NCI-H226 (cell line): ENCODE data around the gene GBE1.
"Not testable (repeated sequence)": the region's sequence is repeated elsewhere in the genome, so short reads cannot be mapped to it uniquely, and the experiment has no call there.

ENCODE experiments used
- DNase-seq: peaks from one replicate; pipeline ENCODE4 v3.0.0-alpha.2; 2015

GBE1 gene

GRCh38 chr3:81516042-81516441 is 245.4 kb downstream of the GBE1 start:
- DNase-seq, result no peak

- no peak for DNase-seq
These were observed 247.9 kb downstream of the GBE1 start for GRCh38 chr3:81513591-81513990.

GRCh38 chr3:81503026-81503425 is 258.4 kb downstream of the GBE1 start:
- DNase-seq, result no peak

GRCh38 chr3:81502236-81502635 is 259.2 kb downstream of the GBE1 start:
- DNase-seq, result no peak

GRCh38 chr3:81500039-81500438 is 261.4 kb downstream of the GBE1 start:
- no peak for DNase-seq

- DNase-seq, result no peak
These were observed 263.7 kb downstream of the GBE1 start for GRCh38 chr3:81497572-81498251.

- DNase-seq, result no peak
These were observed 264.9 kb downstream of the GBE1 start for GRCh38 chr3:81496407-81497104.

- not testable (repeated sequence) for DNase-seq
These were observed 269.0 kb downstream of the GBE1 start for GRCh38 chr3:81492471-81492870.

GRCh38 chr3:81492040-81492439 is 269.4 kb downstream of the GBE1 start:
- no peak for DNase-seq

- DNase-seq, result peak; percentile 96
These were observed 270.7 kb downstream of the GBE1 start for GRCh38 chr3:81490541-81491288.

GRCh38 chr3:81485444-81485865 is 276.0 kb downstream of the GBE1 start:
- DNase-seq, result peak; percentile 45

- no peak for DNase-seq
These were observed 276.9 kb downstream of the GBE1 start for GRCh38 chr3:81484520-81484919.

GRCh38 chr3:81483046-81483445 is 278.4 kb downstream of the GBE1 start:
- no peak for DNase-seq

GRCh38 chr3:81477740-81478139 is 283.7 kb downstream of the GBE1 start:
- DNase-seq, result no peak

- DNase-seq, result no peak
These were observed 284.8 kb downstream of the GBE1 start for GRCh38 chr3:81476692-81477091.

- peak; percentile 51 for DNase-seq
These were observed 288.7 kb downstream of the GBE1 start for GRCh38 chr3:81472600-81473362.

GRCh38 chr3:81470524-81471278 is 290.7 kb downstream of the GBE1 start:
- peak; percentile 66 for DNase-seq

- no peak for DNase-seq
These were observed 293.1 kb downstream of the GBE1 start for GRCh38 chr3:81468391-81468790.

- no peak for DNase-seq
These were observed 295.3 kb downstream of the GBE1 start for GRCh38 chr3:81466201-81466560.

- peak; percentile 31 for DNase-seq
These were observed 295.8 kb downstream of the GBE1 start for GRCh38 chr3:81465510-81466200.

- peak; percentile 60 for DNase-seq
These were observed 297.7 kb downstream of the GBE1 start for GRCh38 chr3:81463781-81464180.

GRCh38 chr3:81462921-81463320 is 298.5 kb downstream of the GBE1 start:
- DNase-seq, result peak; percentile 30
